ENCODE data around the gene NDUFS8. TPM values are rescaled to one million over a fixed set of nuclear protein-coding genes. Genes with fewer than 3 reads are reported as not detected.

Gene NDUFS8
- total RNA-seq, 1 donor from 2014 or later: 84.0 TPM

GRCh38 chr11:67998150-67999045 lies 32.1 kb upstream of the NDUFS8 start:
- no peak for TF ChIP-seq CTCF (IDR thresholded peaks at IDR 0.05; ENCODE audit: insufficient read depth, low read length, severe bottlenecking)
- FAIRE-seq (no peak), DNase-seq (ENCODE audit: low read depth) (no peak)
- no peaks in the 10 kb centered on the region for H3K27me3 ChIP-seq (ENCODE audit: control insufficient read depth, insufficient read depth, low read length)
- no peaks in the 10 kb centered on the region for H3K36me3 ChIP-seq (ENCODE audit: control insufficient read depth, insufficient read depth, low read length)
- no peak overlapping the region for H3K4me3 ChIP-seq (ENCODE audit: low read depth, low read length)

- no peak overlapping the region for H3K4me3 ChIP-seq (ENCODE audit: low read depth, low read length)
- no peak for TF ChIP-seq CTCF (IDR thresholded peaks at IDR 0.05; ENCODE audit: insufficient read depth, low read length, severe bottlenecking)
- no peaks in the 10 kb centered on the region for H3K36me3 ChIP-seq (ENCODE audit: control insufficient read depth, insufficient read depth, low read length)
- DNase-seq (ENCODE audit: low read depth) (no peak), FAIRE-seq (no peak)
- no peaks in the 10 kb centered on the region for H3K27me3 ChIP-seq (ENCODE audit: control insufficient read depth, insufficient read depth, low read length)
Observed at GRCh38 chr11:67999201-67999629, 31.3 kb upstream of the NDUFS8 start.

GRCh38 chr11:67999704-68000103 lies 30.8 kb upstream of the NDUFS8 start:
- FAIRE-seq (no peak), DNase-seq (ENCODE audit: low read depth) (no peak)
- Histone ChIP-seq H3K27me3 (ENCODE audit: control insufficient read depth, insufficient read depth, low read length) (no peaks in the 10 kb centered on the region), H3K36me3 (ENCODE audit: control insufficient read depth, insufficient read depth, low read length) (no peaks in the 10 kb centered on the region), H3K4me3 (ENCODE audit: low read depth, low read length) (no peak overlapping the region)
- no peak for TF ChIP-seq CTCF (IDR thresholded peaks at IDR 0.05; ENCODE audit: insufficient read depth, low read length, severe bottlenecking)

- no peak for DNase-seq (ENCODE audit: low read depth)
- Histone ChIP-seq H3K36me3 (ENCODE audit: control insufficient read depth, insufficient read depth, low read length) (no peaks in the 10 kb centered on the region), H3K4me3 (ENCODE audit: low read depth, low read length) (no peak overlapping the region), H3K27me3 (ENCODE audit: control insufficient read depth, insufficient read depth, low read length) (no peaks in the 10 kb centered on the region)
- FAIRE-seq: no peak
- TF ChIP-seq CTCF (IDR thresholded peaks at IDR 0.05; ENCODE audit: insufficient read depth, low read length, severe bottlenecking): no peak
Observed at GRCh38 chr11:68002575-68002937, 27.9 kb upstream of the NDUFS8 start.

- DNase-seq (ENCODE audit: low read depth) (no peak), FAIRE-seq (no peak)
- no peak for TF ChIP-seq CTCF (IDR thresholded peaks at IDR 0.05; ENCODE audit: insufficient read depth, low read length, severe bottlenecking)
- H3K36me3 ChIP-seq (ENCODE audit: control insufficient read depth, insufficient read depth, low read length): no peaks in the 10 kb centered on the region
- H3K27me3 ChIP-seq (ENCODE audit: control insufficient read depth, insufficient read depth, low read length): no peaks in the 10 kb centered on the region
- H3K4me3 ChIP-seq (ENCODE audit: low read depth, low read length): peak overlapping the region; percentile 55
Observed at GRCh38 chr11:68002938-68003845, 27.3 kb upstream of the NDUFS8 start.
